HG03378 (cell line): ENCODE results near the gene SHROOM4.

Experiments
- ATAC-seq: cut with Tn5 transposase; IDR thresholded peaks from one replicate; pipeline ENCODE4 v1.9.1; 2021; ENCODE audit warnings: mild to moderate bottlenecking, moderate library complexity; ENCODE audit not compliant: unreplicated experiment

SHROOM4 gene

DNA sequence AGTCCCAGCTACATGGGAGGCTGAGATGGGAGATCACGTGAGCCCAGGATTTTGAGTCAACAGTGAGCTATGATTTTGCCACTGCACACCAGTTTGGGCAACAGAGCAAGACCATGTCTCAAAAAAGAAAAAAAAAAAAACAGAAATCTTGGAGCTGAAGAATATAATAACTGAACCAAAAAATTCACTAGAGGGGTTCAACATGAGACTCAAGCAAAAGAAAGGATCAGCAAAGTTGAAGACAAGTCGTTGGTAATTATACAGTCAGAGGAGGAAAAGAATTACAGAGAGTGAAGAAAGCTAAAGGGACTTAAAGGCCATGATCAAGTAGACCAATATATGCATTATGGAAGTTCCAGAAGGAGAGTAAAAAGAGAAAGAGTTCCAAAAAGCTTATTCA lies 26.9 kb downstream of the SHROOM4 start:
- no peak for ATAC-seq

- ATAC-seq, result no peak
These were observed 33.9 kb downstream of the SHROOM4 start for GRCh38 chrX:50780144-50780543.

DNA sequence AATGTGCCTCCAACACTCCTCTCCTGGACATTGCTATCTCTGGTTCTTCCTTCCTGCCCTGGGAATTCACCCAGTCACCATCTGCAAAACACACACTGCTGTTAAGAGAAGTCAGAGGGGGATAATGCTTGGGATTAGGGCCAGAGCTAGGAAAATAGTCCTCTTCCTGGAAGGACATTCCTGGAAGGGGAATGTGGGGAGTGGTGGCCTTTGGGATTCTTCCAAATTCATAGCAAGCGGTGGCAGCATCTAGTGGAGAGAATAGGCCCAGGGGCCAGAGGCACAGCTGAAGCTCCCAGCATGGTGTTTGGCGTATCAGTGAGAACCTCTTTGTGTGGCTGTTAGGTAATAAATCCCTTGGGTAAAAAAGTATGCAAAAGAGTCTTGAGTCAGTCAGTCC lies 34.3 kb downstream of the SHROOM4 start:
- no peak for ATAC-seq

DNA sequence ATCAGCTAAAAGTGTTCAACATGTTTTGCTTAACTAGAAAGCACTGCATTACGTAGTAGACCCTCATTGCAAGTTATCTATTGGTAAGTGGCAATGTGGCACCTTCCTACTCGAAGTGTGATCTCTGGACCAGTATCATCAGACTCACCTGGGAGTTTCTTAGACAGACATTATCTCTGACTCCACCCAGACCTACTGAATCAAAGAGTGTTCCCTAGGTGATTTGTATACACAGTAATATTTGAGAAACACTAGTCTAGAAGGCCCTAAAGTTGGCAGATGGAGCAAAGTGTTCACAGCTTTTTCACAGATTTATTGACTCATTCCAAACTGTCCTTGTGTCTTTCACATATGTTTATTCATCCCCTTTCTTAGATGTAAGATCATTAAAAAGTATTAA lies 35.7 kb downstream of the SHROOM4 start:
- ATAC-seq, result no peak

DNA sequence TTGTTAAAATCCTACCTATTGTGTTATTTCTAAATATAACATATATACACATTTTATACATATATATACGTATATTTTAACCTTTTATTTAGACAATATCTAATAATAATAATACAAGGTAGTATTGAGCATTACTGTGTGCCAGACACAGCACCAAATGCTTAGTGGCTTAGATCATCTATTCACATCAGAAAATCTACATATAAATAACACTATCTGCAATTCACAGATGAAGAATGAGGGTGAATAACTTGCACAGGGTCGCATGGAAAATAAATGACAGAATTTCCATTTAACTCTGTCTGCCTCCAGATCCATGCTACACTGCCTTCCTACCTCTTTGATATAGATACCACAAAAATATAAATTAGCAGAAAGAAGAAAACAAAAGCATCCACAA lies 37.7 kb downstream of the SHROOM4 start:
- ATAC-seq, result no peak

DNA sequence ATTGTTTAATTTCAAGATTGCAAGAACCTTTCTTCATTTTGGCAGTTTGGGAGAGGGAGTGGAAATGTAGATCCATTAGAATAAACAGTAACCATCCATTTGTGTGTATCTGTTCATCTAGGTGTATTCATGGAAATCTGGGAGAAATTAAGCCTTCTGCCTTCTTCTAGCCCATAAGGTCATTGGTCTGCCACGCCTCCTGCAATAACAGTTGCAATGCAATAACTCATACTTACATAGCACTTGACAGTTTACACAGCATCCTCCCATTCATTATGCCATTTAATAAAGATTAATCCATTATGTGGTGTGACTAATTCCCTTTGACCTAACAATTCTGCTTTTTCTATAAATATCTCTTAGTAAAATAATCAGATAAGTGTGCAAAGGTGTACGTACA lies 42.6 kb downstream of the SHROOM4 start:
- ATAC-seq, result no peak

GRCh38 chrX:50770702-50771101 lies 43.3 kb downstream of the SHROOM4 start:
- no peak for ATAC-seq

- no peak for ATAC-seq
These were observed 44.5 kb downstream of the SHROOM4 start for GRCh38 chrX:50769389-50770063.

DNA sequence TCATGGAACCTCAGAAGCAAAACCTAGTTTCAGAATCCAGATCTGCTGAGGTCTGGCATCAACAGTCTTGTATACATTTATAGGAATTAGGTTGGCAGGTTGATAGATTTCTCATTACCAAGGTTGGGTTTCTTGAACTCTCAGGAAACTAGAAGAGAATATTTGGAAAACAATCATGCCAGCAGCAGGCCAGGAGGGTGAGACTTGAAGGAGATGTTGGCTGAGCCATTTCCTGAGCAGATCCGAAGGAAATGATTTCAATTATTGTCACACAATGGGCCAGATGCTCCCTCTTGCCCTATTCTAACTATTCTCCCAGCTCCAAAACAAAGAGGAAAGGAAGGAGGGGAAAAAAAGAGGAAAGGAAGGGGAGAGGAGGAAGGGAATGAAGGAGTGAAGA lies 45.2 kb downstream of the SHROOM4 start:
- no peak for ATAC-seq

- ATAC-seq, result no peak
These were observed 48.0 kb downstream of the SHROOM4 start for GRCh38 chrX:50765986-50766385.

GRCh38 chrX:50762578-50762977 lies 51.4 kb downstream of the SHROOM4 start:
- no peak for ATAC-seq

DNA sequence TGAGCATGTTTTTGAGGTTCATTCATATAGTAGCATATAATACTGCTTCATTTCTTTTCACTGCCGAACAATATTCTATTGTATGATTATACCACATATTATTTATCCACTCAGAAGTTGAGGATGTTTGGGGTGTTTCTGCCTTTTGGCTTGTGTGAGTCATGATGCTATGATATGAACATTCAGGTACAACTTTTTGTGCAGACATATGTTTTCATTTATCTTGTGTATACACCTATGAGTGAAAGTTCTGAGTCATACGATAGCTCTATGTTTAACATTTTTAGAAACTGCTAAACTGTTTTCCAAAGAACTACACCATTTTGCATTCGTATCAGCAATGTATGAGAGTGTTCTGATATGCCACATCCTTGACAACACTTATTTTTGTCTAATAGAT lies 57.7 kb downstream of the SHROOM4 start:
- ATAC-seq, result no peak

DNA sequence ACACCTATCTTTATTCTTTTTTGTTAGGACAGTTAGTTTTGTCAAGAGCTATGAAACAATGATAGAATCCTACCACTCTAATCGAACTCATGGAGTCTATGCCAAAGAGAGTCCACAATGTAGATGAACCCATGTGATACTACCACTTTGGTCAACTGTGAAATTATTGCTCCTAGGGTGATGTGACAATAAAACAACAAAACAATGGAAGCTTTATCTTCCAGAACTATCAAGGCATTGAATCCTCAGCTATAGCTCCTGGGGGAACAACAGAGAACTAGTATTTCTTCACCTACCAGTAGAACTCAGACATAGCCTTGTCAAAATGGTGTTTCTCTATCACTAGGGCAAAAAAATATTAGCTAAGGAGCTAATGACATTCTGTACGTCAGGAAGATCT lies 62.9 kb downstream of the SHROOM4 start:
- no peak for ATAC-seq

GRCh38 chrX:50747471-50747900 lies 66.5 kb downstream of the SHROOM4 start:
- ATAC-seq, result no peak

GRCh38 chrX:50736656-50737055 lies 77.3 kb downstream of the SHROOM4 start:
- ATAC-seq, result no peak

- no peak for ATAC-seq
These were observed 87.7 kb downstream of the SHROOM4 start for GRCh38 chrX:50726296-50726695.

GRCh38 chrX:50725310-50725709 lies 88.7 kb downstream of the SHROOM4 start:
- no peak for ATAC-seq

DNA sequence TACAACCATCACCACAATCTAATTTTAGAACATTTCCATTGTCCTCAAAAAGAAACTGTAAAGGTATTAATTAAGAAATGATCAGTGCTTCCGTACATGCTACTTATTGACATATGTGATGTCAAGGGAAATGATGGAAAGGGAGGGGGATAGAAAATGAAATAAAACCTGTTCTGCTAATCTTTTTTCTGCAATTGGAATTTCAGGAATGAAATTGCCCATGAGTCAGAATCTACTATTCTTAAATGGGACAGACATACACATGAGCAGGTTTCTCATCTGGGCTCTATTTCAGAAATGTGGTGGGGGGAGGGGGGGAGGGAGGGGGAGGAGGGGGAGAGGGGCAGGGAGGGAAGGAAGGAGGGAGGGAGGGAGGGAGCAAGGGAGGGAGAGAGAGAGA lies 91.0 kb downstream of the SHROOM4 start:
- no peak for ATAC-seq

DNA sequence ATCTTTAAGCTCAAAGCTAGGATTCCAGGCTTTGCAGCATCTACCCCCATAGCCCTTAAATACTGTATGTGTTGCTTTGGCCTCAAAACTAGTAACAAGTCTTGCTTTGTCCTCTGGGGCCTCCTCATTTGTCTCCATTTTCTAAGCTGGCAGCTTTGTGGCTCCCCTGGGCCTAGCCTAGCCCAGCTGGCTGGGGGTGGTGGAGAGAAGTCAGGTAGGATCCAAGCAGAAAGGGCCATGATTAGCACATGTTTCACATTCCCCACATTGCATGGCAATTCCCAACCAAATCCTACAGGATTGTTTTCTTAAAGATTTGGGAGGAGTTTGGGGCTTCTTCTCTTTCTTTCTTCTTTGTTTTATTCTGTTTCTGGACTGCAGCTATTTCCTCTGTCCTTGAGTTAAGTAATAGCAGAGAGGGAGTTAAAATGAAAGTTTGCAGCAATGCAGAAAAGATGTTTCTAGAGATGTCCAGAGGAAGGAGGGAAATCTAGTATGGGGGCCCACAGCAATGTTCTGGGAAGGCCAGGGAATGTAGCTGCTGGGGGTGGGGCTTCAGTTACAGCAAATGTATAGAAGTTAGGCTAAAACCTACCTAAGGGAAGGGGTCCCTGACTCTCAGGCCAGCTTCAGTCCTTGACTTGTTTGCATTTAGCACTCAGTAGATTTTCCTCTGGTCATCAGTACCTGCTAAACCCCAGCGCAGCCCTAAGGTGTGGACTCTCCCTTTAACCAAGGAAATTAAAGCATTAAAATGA lies 92.1 kb downstream of the SHROOM4 start:
- no peak for ATAC-seq

DNA sequence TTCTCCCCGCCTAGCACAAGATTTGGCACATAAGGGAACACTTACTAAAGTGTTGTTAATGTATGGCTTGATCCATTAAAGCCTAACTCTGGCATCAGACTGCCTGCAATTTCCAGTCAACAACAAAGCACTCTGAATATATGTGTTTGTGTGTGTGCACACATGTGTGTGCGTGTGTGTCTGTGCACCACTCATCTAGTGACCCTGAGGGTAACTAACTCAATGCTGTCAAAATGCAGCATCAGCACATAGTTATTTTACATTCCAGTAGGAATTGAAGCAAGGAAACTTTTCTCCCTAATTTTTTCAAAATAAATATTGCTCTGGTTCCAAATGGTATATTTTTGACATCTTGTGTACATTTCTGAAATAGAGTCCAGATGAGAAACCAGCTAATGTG lies 94.4 kb downstream of the SHROOM4 start:
- no peak for ATAC-seq

- no peak for ATAC-seq
These were observed 95.2 kb downstream of the SHROOM4 start for GRCh38 chrX:50718776-50719175.

- ATAC-seq, result no peak
These were observed 97.3 kb downstream of the SHROOM4 start for GRCh38 chrX:50716706-50717105.

- ATAC-seq, result no peak
These were observed 101.2 kb downstream of the SHROOM4 start for GRCh38 chrX:50712777-50713176.
